ENCODE data around the gene TTYH2. TPM values are rescaled to one million over a fixed set of nuclear protein-coding genes. Genes with fewer than 3 reads are reported as not detected.

TTYH2 gene
- total RNA-seq, 1 donor = 1.4 TPM

GRCh38 chr17:74305865-74306654, 92.7 kb downstream of the TTYH2 start:
- Histone ChIP-seq H3K36me3 (ENCODE audit: insufficient read depth, low read length) (no peaks in the 10 kb centered on the region), H3K9me3 (ENCODE audit: low read depth, low read length) (no peaks in the 10 kb centered on the region), H2AFZ (ENCODE audit: low read length) (no peak overlapping the region), H3K4me2 (ENCODE audit: insufficient read depth, low read length) (no peak overlapping the region), H3K27me3 (ENCODE audit: insufficient read depth, low read length) (no peaks in the 10 kb centered on the region), H3K4me1 (ENCODE audit: insufficient read depth, low read length) (no peaks in the 10 kb centered on the region), H3K79me2 (ENCODE audit: insufficient read depth, low read length) (no peaks in the 10 kb centered on the region), H3K27ac (ENCODE audit: low read depth, low read length) (no peak overlapping the region), H4K20me1 (ENCODE audit: insufficient read depth, low read length) (no peaks in the 10 kb centered on the region), H3K4me3 (ENCODE audit: insufficient read depth, low read length) (no peak overlapping the region)
- TF ChIP-seq, protein P1, sequence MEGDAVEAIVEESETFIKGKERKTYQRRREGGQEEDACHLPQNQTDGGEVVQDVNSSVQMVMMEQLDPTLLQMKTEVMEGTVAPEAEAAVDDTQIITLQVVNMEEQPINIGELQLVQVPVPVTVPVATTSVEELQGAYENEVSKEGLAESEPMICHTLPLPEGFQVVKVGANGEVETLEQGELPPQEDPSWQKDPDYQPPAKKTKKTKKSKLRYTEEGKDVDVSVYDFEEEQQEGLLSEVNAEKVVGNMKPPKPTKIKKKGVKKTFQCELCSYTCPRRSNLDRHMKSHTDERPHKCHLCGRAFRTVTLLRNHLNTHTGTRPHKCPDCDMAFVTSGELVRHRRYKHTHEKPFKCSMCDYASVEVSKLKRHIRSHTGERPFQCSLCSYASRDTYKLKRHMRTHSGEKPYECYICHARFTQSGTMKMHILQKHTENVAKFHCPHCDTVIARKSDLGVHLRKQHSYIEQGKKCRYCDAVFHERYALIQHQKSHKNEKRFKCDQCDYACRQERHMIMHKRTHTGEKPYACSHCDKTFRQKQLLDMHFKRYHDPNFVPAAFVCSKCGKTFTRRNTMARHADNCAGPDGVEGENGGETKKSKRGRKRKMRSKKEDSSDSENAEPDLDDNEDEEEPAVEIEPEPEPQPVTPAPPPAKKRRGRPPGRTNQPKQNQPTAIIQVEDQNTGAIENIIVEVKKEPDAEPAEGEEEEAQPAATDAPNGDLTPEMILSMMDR (IDR thresholded peaks at IDR 0.05; ENCODE audit: extremely low read depth, low read depth, low read length) = no peak
- peak; percentile 39 for DNase-seq (ENCODE audit: insufficient read length, low spot score, missing footprints)

DNA sequence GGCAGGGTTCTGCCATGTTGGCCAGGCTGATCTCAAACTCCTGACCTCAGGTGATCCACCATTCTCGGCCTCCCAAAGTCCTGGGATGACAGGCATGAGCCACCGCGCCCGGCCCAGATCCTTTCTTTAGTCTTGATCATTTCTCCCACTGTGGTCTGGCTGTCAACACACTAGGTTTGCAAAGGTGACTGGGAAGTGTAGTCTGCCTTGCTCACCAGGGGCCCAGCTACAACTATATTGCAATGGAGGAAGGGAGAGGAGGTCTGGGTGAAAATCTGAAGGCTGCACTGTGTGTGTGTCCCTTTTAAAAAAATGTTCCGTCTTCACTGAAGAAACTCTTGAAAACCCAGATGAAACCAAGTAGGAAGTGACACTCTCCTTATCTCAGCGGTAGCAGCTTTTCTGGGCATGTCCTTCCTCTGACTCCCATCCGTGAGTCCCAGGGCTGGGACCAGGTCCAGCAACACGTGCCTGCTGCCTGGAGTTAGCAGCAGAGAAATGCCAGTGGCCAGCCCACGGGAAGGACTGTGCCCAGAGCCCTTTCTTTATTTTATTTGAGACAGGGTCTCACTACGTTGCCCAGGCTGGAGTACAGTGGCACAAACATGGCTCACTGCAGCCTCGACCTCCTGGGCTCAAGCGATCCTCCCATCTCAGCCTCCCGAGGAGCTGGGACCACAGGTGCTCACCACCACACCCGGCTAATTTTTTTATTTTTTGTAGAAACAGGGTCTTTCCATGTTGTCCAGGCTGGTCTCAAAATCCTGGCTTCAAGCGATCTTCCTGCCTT, 94.8 kb downstream of the TTYH2 start:
- no peak overlapping the region for H3K27ac ChIP-seq (ENCODE audit: low read depth, low read length)
- no peaks in the 10 kb centered on the region for H3K36me3 ChIP-seq (ENCODE audit: insufficient read depth, low read length)
- H3K27me3 ChIP-seq (ENCODE audit: insufficient read depth, low read length) = no peaks in the 10 kb centered on the region
- H4K20me1 ChIP-seq (ENCODE audit: insufficient read depth, low read length) = no peaks in the 10 kb centered on the region
- no peaks in the 10 kb centered on the region for H3K4me1 ChIP-seq (ENCODE audit: insufficient read depth, low read length)
- H3K4me2 ChIP-seq (ENCODE audit: insufficient read depth, low read length) = no peak overlapping the region
- TF ChIP-seq, protein P1 (IDR thresholded peaks at IDR 0.05; ENCODE audit: extremely low read depth, low read depth, low read length) = no peak
- no peak overlapping the region for H2AFZ ChIP-seq (ENCODE audit: low read length)
- peaks cover 4% of the 10 kb centered on the region for H3K9me3 ChIP-seq (ENCODE audit: low read depth, low read length)
- no peak overlapping the region for H3K4me3 ChIP-seq (ENCODE audit: insufficient read depth, low read length)
- no peaks in the 10 kb centered on the region for H3K79me2 ChIP-seq (ENCODE audit: insufficient read depth, low read length)
- DNase-seq (ENCODE audit: insufficient read length, low spot score, missing footprints) = peak; percentile 80

- no peaks in the 10 kb centered on the region for H3K27me3 ChIP-seq (ENCODE audit: insufficient read depth, low read length)
- H3K79me2 ChIP-seq (ENCODE audit: insufficient read depth, low read length) = no peaks in the 10 kb centered on the region
- H3K36me3 ChIP-seq (ENCODE audit: insufficient read depth, low read length) = no peaks in the 10 kb centered on the region
- H3K4me1 ChIP-seq (ENCODE audit: insufficient read depth, low read length) = no peaks in the 10 kb centered on the region
- no peak overlapping the region for H3K4me3 ChIP-seq (ENCODE audit: insufficient read depth, low read length)
- DNase-seq (ENCODE audit: insufficient read length, low spot score, missing footprints) = peak; percentile 10
- TF ChIP-seq, protein P1 (IDR thresholded peaks at IDR 0.05; ENCODE audit: extremely low read depth, low read depth, low read length) = no peak
- H3K9me3 ChIP-seq (ENCODE audit: low read depth, low read length) = peaks cover 4% of the 10 kb centered on the region
- no peak overlapping the region for H2AFZ ChIP-seq (ENCODE audit: low read length)
- H4K20me1 ChIP-seq (ENCODE audit: insufficient read depth, low read length) = no peaks in the 10 kb centered on the region
- no peak overlapping the region for H3K27ac ChIP-seq (ENCODE audit: low read depth, low read length)
- H3K4me2 ChIP-seq (ENCODE audit: insufficient read depth, low read length) = no peak overlapping the region
Measured at GRCh38 chr17:74309902-74310301, 96.5 kb downstream of the TTYH2 start.

Other genes with a start within 250 kb of the TTYH2 start
- gene RPL38, start 9.9 kb upstream of the TTYH2 start, total RNA-seq = 470 and 728 TPM in 2 replicates
- gene DNAI2, start 60.7 kb downstream of the TTYH2 start, total RNA-seq = not detected in 2 replicates
- gene KIF19, start 112.7 kb downstream of the TTYH2 start, total RNA-seq = not detected in 2 replicates
- gene BTBD17, start 148.3 kb downstream of the TTYH2 start, total RNA-seq = not detected in 2 replicates
- not detected in 2 replicates for gene GPR142, start 153.9 kb downstream of the TTYH2 start, total RNA-seq
- 2.9 and 6.8 TPM in 2 replicates for gene GPRC5C, start 218.5 kb downstream of the TTYH2 start, total RNA-seq